IgD-negative memory B cell (primary cell): ENCODE data around the gene ZSWIM2. TPM values are rescaled to one million over a fixed set of nuclear protein-coding genes. Genes with fewer than 3 reads are reported as not detected.
"Not testable (repeated sequence)": the region's sequence is repeated elsewhere in the genome, so short reads cannot be mapped to it uniquely, and the experiment has no call there.

Source experiments
- H3K27ac Mint-ChIP-seq, 3 donors: one replicate each; pipeline ENCODE4 v1.8.0; 2020 to 2022; ENCODE audit warnings: mild to moderate bottlenecking in 3 of 3, mixed read lengths in 3 of 3, moderate library complexity in 1 of 3
- H3K27me3 Mint-ChIP-seq: one replicate; pipeline ENCODE4 v1.8.0; 2021; ENCODE audit warnings: mixed read lengths
- H3K36me3 Mint-ChIP-seq: one replicate; pipeline ENCODE4 v1.8.0; 2020; ENCODE audit warnings: mild to moderate bottlenecking, mixed read lengths
- H3K4me1 Mint-ChIP-seq, 3 donors: one replicate each; pipeline ENCODE4 v1.8.0; 2020 to 2022; ENCODE audit warnings: mixed read lengths in 3 of 3, mild to moderate bottlenecking in 1 of 3
- H3K4me3 Mint-ChIP-seq, 4 donors: one replicate each; pipeline ENCODE4 v1.8.0; 2020 to 2022; ENCODE audit warnings: mild to moderate bottlenecking in 4 of 4, mixed read lengths in 4 of 4, moderate library complexity in 3 of 4
- H3K9me3 Mint-ChIP-seq, 3 donors: one replicate each; pipeline ENCODE4 v1.8.0; 2020 to 2021; ENCODE audit warnings: mixed read lengths in 3 of 3, mild to moderate bottlenecking in 1 of 3
- polyA plus RNA-seq: library from polyadenylated mRNA; unstranded; fragments of 300-500 nt; fragmentation: Illumina TruSeq; gene quantifications from one replicate; pipeline ENCODE4 v1.2.3, GENCODE V29; 2021

ZSWIM2 gene
- polyA plus RNA-seq, 1 donor from 2014 or later: not detected

- not testable (repeated sequence) for H3K4me3 Mint-ChIP-seq, H3K36me3 Mint-ChIP-seq, H3K9me3 Mint-ChIP-seq, H3K27me3 Mint-ChIP-seq, H3K4me1 Mint-ChIP-seq
- peak overlapping the region in 1 of 3 donors; percentile 76 for H3K27ac Mint-ChIP-seq
Measured at GRCh38 chr2:186798604-186799003, 50.4 kb downstream of the ZSWIM2 start.

GRCh38 chr2:186784930-186785329 lies 64.0 kb downstream of the ZSWIM2 start:
- Mint-ChIP-seq H3K4me1 (no peaks in the 10 kb centered on the region), H3K4me3 (no peak overlapping the region), H3K27me3 (no peaks in the 10 kb centered on the region), H3K36me3 (no peaks in the 10 kb centered on the region), H3K27ac (no peak overlapping the region), H3K9me3 (peaks cover 3 to 12% (median 6%) of the 10 kb centered on the region in 3 donors)

- no peak overlapping the region for H3K4me3 Mint-ChIP-seq
- H3K4me1 Mint-ChIP-seq: no peaks in the 10 kb centered on the region
- H3K27ac Mint-ChIP-seq: no peak overlapping the region
- no peaks in the 10 kb centered on the region for H3K36me3 Mint-ChIP-seq
- H3K27me3 Mint-ChIP-seq: no peaks in the 10 kb centered on the region
- peaks cover 0 to 7% (median 7%) of the 10 kb centered on the region in 3 donors for H3K9me3 Mint-ChIP-seq
Measured at GRCh38 chr2:186783254-186783653, 65.7 kb downstream of the ZSWIM2 start.

- peaks cover 3 to 4% (median 3%) of the 10 kb centered on the region in 3 donors for H3K9me3 Mint-ChIP-seq
- no peaks in the 10 kb centered on the region for H3K27me3 Mint-ChIP-seq
- H3K4me3 Mint-ChIP-seq: no peak overlapping the region
- no peaks in the 10 kb centered on the region for H3K4me1 Mint-ChIP-seq
- no peaks in the 10 kb centered on the region for H3K36me3 Mint-ChIP-seq
- H3K27ac Mint-ChIP-seq: peak overlapping the region in 1 of 3 donors; percentile 53
Measured at GRCh38 chr2:186780701-186781316, 68.2 kb downstream of the ZSWIM2 start.

Other genes with a start within 250 kb of the ZSWIM2 start
- not detected for gene FAM171B, start 155.1 kb downstream of the ZSWIM2 start, polyA plus RNA-seq